ENCODE measurements around the gene AMHR2. TPM values are rescaled to one million over a fixed set of nuclear protein-coding genes. Genes with fewer than 3 reads are reported as not detected.

AMHR2 gene
- total RNA-seq, 1 experiment from 2014 or later: not detected

GRCh38 chr12:53465679-53466078 lies 42.0 kb downstream of the AMHR2 start:
- no TSS peak for BruUV-seq (replicated peaks)
- DNase-seq (ENCODE audit: low spot score): no peak
- POLR2A ChIA-PET (ENCODE audit: low non-redundant PET): no interaction called here
- Histone ChIP-seq H3K36me3 (ENCODE audit: insufficient read depth, low read length, poor library complexity, severe bottlenecking) (peaks cover 99% of the 10 kb centered on the region), H3K4me3 (ENCODE audit: low read depth, low read length, poor library complexity, severe bottlenecking) (no peak overlapping the region), H3K9me3 (ENCODE audit: low read depth, low read length, poor library complexity, severe bottlenecking) (no peaks in the 10 kb centered on the region), H3K27ac (ENCODE audit: low read depth, low read length, poor library complexity, severe bottlenecking) (no peak overlapping the region), H3K4me1 (ENCODE audit: insufficient read depth, low read length, poor library complexity, severe bottlenecking) (no peaks in the 10 kb centered on the region), H3K27me3 (replicated peaks; ENCODE audit: insufficient read depth, low read depth, low read length, poor library complexity) (no peaks in the 10 kb centered on the region)
- no peak for TF ChIP-seq CTCF (conservative IDR thresholded peaks at IDR 0.05; ENCODE audit: low read depth, low read length)
- no peak for TF ChIP-seq EZH2 (IDR thresholded peaks at IDR 0.05; ENCODE audit: borderline replicate concordance, low read depth, low read length, poor library complexity, severe bottlenecking)
- CTCF ChIA-PET: no interaction called here
- intact Hi-C loops (cut with micrococcal nuclease; ENCODE audit: unreplicated experiment): no loop called here

- Histone ChIP-seq H3K4me1 (ENCODE audit: insufficient read depth, low read length, poor library complexity, severe bottlenecking) (no peaks in the 10 kb centered on the region), H3K27ac (ENCODE audit: low read depth, low read length, poor library complexity, severe bottlenecking) (no peak overlapping the region), H3K36me3 (ENCODE audit: insufficient read depth, low read length, poor library complexity, severe bottlenecking) (peaks cover 98% of the 10 kb centered on the region), H3K9me3 (ENCODE audit: low read depth, low read length, poor library complexity, severe bottlenecking) (no peaks in the 10 kb centered on the region), H3K4me3 (ENCODE audit: low read depth, low read length, poor library complexity, severe bottlenecking) (no peak overlapping the region), H3K27me3 (replicated peaks; ENCODE audit: insufficient read depth, low read depth, low read length, poor library complexity) (no peaks in the 10 kb centered on the region)
- ChIA-PET POLR2A (ENCODE audit: low non-redundant PET) (no interaction called here), CTCF (no interaction called here)
- no peak for DNase-seq (ENCODE audit: low spot score)
- no TSS peak for BruUV-seq (replicated peaks)
- intact Hi-C loops (cut with micrococcal nuclease; ENCODE audit: unreplicated experiment): no loop called here
- no peak for TF ChIP-seq CTCF (conservative IDR thresholded peaks at IDR 0.05; ENCODE audit: low read depth, low read length)
- no peak for TF ChIP-seq EZH2 (IDR thresholded peaks at IDR 0.05; ENCODE audit: borderline replicate concordance, low read depth, low read length, poor library complexity, severe bottlenecking)
These were observed 43.0 kb downstream of the AMHR2 start for GRCh38 chr12:53466640-53467039.

- BruUV-seq (replicated peaks): no TSS peak
- TF ChIP-seq CTCF (conservative IDR thresholded peaks at IDR 0.05; ENCODE audit: low read depth, low read length): no peak
- no peak for TF ChIP-seq EZH2 (IDR thresholded peaks at IDR 0.05; ENCODE audit: borderline replicate concordance, low read depth, low read length, poor library complexity, severe bottlenecking)
- Histone ChIP-seq H3K27me3 (replicated peaks; ENCODE audit: insufficient read depth, low read depth, low read length, poor library complexity) (no peaks in the 10 kb centered on the region), H3K27ac (ENCODE audit: low read depth, low read length, poor library complexity, severe bottlenecking) (no peak overlapping the region), H3K4me3 (ENCODE audit: low read depth, low read length, poor library complexity, severe bottlenecking) (no peak overlapping the region), H3K36me3 (ENCODE audit: insufficient read depth, low read length, poor library complexity, severe bottlenecking) (peaks cover 98% of the 10 kb centered on the region), H3K4me1 (ENCODE audit: insufficient read depth, low read length, poor library complexity, severe bottlenecking) (no peaks in the 10 kb centered on the region), H3K9me3 (ENCODE audit: low read depth, low read length, poor library complexity, severe bottlenecking) (no peaks in the 10 kb centered on the region)
- no peak for DNase-seq (ENCODE audit: low spot score)
- intact Hi-C loops (cut with micrococcal nuclease; ENCODE audit: unreplicated experiment): no loop called here
- ChIA-PET CTCF (no interaction called here), POLR2A (ENCODE audit: low non-redundant PET) (no interaction called here)
These were observed 43.4 kb downstream of the AMHR2 start for GRCh38 chr12:53467082-53467481.
